Activated naive CD4-positive, alpha-beta T cell treated with anti-CD3 and anti-CD28 coated beads, Interleukin-2, amount 50 U/mL, for 16 hours (primary cell): ENCODE data around the gene IGFBP4.
"Not testable (repeated sequence)": the region's sequence is repeated elsewhere in the genome, so short reads cannot be mapped to it uniquely, and the experiment has no call there.

ENCODE experiments used
- DNase-seq: peaks from one replicate; pipeline ENCODE4 v3.0.0-alpha.2; 2020

Gene IGFBP4

DNA sequence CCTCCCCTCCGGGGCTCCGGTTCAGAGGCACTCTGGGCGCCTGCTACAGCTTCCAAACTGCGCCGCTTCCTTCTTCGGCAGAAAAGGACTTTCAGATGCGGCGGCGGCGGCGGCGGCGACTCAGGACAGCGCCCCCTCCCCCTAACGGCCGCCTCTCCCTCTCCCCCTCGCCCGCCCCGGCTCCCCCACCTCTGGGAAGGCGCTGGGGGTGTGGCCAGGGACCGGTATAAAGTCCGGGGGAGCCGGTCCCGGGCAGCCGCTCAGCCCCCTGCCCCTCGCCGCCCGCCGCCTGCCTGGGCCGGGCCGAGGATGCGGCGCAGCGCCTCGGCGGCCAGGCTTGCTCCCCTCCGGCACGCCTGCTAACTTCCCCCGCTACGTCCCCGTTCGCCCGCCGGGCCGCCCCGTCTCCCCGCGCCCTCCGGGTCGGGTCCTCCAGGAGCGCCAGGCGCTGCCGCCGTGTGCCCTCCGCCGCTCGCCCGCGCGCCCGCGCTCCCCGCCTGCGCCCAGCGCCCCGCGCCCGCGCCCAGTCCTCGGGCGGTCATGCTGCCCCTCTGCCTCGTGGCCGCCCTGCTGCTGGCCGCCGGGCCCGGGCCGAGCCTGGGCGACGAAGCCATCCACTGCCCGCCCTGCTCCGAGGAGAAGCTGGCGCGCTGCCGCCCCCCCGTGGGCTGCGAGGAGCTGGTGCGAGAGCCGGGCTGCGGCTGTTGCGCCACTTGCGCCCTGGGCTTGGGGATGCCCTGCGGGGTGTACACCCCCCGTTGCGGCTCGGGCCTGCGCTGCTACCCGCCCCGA, at the start of gene IGFBP4:
Gene IGFBP4 (plus strand): TSS at position 255 of the 792 bp plus-strand sequence. CDS start 286 bp downstream, at position 541.
- DNase-seq, result peak; percentile 69

DNA sequence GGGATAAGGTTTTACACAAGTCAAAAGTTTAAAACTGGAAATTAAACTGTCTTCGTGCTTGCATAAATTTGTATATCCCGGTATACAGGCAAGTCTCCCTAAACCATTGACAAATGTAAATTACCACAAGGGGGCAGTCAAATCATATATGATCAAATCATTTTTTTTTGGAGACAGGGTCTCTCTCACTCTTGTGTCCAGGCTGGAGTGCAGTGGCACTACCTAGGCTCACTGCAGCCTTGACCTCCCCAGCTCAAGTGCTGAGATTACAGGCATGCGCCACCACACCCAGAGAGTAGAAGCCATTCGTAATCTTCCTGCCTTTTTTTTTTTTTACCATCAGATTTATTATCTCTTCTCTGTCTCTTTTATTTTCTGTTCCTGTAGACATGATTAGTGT, 44.1 kb upstream of the IGFBP4 start:
- DNase-seq, result no peak

DNA sequence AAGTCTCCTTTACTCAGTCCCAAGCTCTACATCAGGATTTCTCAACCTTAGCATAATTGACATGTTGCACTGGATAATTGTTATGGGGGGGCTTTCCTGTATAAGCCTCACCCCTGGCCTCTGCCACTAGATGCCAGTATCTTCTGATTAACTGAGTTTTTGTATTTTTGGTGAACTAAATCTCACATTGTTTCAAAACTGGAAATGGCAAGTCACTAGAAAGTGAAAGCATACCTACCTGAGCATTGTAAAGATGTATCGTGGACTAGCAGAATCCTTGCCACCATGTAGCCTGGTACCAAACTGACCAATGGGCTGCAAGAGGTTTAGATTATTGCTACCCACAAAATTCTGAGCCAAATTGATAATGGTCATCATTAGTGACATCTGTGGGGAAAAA, 40.6 kb upstream of the IGFBP4 start:
- DNase-seq, result no peak

DNA sequence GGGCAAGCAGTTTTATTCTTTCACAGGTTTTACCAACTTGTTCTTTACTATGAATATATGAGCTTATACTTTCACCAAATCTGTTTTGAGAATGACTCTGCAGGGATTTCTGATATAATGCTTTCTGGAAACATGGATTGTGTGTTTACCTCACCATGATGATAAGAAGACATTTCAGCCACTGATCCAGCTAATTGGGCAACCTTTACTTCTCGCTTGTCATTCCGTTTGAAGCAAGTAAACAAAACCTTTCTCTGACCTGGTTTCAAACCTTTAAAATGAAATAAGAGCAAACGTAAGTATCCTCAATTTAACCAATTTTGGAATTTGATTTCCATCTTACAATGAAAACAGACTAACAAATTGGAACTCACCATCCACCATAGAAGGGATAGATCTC, 39.2 kb upstream of the IGFBP4 start:
- DNase-seq, result no peak

DNA sequence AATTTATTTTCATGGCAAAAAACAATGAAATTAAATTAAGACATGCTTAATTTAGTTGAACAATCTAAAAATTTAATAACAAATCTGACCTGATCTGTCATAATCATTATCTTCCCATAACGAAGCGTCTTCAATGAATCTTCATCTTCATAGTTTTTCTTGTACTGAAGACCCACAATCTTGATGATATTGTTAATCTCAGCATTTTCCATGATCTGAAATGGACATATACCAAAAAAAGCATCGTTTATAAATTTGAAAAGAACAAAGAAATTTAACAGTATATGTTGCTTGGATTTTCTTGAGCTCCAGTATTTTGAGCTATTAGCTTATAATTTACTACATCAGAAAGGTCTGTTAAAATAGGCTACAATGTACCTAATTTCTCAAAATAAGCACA, 35.8 kb upstream of the IGFBP4 start:
- DNase-seq, result no peak

DNA sequence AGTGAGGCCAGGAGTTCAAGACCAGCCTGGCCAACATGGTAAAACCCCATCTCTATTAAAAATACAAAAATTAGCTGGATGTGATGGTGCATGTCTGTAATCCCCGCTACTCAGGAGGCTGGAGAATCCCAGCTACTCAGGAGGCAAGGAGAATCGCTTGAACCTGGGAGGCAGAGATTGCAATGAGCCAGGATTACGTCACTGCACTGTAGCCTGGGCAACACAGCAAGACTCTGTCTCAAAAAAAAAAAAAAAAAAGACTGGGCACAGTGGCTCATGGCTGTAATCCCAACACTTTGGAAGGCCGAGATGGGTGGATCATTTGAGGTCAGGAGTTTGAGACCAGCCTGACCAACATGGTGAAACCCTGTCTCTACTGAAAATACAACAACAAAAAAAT, 33.7 kb upstream of the IGFBP4 start:
- DNase-seq, result not testable (repeated sequence)

DNA sequence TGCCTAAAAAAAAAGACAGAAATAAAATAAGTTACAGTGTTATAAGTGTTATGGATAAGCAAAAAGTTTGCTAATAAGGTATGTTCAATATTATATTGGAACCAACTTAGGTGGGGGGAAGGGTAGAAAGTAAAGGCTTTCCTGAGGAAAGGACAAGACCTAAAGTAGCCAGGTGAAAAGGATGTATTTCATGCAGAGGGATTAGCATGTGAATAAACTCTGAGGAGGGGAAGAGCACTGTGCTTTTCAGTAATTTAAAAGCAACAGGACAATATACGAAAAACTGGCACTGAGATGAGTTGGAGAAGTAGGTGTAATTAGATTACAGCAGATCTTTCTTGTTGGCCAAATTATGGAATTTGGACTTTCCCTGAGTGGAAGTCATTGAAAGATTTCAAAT, 33.2 kb upstream of the IGFBP4 start:
- no peak for DNase-seq

DNA sequence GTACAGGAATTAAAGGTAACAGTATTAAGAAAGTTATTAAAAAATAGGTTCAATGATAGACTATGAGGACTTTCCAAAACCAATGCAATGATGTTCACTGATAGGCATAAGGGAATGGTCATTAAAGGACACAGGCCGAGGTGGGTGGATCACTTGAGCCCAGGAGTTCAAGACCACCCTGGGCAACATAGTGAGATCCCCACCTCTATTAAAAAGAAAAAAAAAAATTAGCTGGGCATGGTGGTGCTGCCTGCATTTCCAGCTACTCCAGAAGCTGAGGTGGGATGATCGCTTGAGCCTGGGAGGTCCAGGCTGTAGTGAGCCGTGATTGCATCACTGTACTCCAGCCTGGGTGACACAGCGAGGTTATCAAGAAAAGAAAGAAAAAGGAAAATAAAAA, 31.4 kb upstream of the IGFBP4 start:
- no peak for DNase-seq

DNA sequence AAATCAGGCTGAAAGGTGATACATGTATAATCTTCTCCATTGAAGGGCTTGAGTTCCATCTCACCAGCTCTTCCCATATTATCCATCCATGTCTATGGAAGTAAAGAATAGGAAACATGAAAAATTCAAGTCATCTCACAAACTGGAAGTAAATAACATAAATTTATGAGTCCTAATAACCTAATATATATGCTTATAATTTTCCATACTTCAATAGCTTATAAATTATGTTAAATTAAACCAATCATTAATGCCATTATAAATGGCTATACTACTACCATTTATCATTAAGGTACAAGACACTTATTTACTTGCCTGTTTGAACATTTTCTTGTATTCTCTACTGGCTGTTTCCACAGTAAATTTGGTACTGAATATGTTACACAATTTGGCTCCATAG, 30.4 kb upstream of the IGFBP4 start:
- DNase-seq, result no peak

DNA sequence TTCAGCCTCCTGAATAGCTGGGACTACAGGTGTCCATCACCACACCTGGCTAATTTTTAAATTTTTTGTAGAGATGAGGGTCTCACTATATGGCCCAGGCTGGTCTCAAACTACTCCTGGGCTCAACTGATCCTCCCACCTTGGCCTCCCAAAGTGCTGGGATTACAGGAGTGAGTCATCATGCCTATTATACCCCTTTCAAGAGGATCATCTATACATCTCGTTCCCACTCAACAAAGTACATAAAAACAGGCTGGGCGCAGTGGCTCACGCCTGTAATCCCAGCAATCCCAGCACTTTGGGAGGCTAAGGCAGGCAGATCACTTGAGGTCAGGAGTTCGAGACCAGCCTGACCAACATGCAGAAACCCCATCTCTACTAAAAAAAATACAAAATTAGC, 28.9 kb upstream of the IGFBP4 start:
- not testable (repeated sequence) for DNase-seq

DNA sequence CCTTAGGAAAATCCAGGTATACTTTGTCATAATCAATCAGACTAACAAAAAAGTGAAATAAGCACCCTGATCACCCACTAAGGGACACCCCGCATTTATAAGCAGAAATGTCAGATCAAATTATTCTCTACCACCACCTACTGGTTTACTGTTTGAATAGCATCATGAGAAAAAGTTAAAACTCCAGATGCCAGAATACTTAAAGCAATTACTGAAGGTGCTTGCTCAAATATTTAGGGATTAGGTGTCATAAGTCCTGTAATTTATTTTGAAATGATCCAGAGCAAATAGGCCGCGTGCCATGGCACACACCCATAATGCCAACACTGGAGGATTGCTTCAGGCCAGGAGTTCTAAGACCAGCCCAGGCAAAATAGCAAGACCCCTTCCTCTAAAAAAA, 27.9 kb upstream of the IGFBP4 start:
- DNase-seq, result no peak

DNA sequence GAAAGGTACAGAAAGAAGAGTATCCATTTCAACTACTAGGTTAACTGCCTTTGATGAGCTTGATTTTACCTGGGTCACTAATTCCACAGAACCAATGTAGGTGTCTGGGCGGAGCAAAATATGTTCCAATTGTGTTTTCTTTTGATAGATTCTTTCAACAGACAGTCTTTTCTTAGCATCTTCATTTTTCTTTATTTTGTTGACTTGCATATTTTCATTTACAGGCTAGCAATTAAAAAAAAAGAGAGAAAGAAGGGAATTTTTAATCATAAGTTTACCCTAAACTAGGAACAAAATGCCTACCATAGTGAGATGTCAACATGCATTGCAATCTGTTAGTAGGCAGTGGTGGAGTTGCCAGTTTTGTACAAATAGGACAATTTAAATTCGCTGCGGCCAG, 26.6 kb upstream of the IGFBP4 start:
- no peak for DNase-seq

DNA sequence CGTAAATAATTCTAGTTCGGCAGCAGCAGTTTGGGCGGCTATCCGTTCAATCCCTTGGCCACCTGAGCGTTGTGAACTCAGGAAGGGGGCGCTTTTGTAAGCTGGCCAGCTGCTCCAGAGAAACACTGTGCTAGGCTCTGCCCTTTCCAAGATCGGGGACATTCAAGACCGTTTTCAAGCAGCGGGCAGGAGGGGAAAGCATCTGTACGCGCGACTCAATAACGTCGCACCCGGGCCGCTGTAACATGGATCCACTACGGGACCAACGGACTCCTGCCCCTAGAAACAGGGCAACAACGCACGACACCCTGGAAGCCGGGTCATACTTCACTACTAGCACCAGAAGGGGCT, 26.0 kb upstream of the IGFBP4 start:
- DNase-seq, result no peak

DNA sequence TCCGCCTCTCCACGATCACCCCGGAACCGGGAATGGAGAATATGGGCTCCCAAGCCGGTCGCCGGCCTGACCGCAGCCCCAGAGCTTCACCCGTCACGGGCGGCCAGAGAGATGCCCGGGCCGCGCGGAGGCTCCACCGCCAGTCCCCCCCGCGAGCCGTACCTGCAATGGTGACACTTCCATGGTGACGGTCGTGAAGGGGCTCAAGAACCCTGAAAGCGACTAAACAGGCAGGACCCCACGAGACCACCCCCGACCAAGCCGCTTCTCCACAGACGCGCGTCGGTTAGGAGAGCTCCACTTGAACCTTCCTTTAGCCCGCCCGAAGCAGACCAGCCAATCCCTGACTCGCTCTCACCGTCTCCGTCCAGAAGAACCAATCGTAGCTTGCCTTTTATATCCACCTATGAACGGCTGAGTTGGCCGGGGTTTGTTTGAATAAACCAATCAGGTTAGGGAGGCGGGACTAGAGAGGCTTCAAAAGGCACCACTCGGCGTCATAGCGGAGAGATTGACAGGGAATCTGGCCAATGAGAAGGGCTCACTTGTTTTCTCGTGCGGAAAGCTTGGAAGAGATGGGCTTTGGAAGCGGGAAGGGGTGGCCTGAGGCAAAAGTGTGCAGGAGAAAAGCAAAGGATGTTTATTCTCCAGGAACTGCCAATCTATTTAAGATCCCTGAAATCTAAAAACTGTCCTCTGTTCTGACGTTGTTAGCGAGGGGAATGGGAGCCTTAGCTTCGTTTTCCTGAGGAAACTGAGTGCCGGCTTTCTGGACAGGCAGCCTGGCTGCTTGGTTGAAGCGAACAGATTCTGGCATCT, 25.4 kb upstream of the IGFBP4 start, which contains the start of gene TOP2A:
Gene TOP2A (minus strand): TSS at position 288 of the 819 bp plus-strand sequence. CDS start 105 bp downstream, at position 183.
- peak; percentile 89 for DNase-seq

DNA sequence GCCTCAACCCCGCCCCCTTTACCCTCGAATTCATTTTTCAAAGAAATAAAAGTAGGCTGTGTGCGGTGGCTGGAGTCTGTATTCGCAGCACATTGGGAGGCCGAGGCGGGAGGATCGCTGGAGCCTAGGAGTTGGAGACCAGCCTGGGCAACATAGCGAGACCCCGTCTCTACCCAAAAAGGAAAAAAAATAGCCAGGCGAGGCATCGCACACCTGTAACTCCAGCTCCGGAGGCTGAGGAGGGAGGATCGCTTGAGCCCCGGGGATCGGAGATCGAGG, 24.9 kb upstream of the IGFBP4 start:
- no peak for DNase-seq

DNA sequence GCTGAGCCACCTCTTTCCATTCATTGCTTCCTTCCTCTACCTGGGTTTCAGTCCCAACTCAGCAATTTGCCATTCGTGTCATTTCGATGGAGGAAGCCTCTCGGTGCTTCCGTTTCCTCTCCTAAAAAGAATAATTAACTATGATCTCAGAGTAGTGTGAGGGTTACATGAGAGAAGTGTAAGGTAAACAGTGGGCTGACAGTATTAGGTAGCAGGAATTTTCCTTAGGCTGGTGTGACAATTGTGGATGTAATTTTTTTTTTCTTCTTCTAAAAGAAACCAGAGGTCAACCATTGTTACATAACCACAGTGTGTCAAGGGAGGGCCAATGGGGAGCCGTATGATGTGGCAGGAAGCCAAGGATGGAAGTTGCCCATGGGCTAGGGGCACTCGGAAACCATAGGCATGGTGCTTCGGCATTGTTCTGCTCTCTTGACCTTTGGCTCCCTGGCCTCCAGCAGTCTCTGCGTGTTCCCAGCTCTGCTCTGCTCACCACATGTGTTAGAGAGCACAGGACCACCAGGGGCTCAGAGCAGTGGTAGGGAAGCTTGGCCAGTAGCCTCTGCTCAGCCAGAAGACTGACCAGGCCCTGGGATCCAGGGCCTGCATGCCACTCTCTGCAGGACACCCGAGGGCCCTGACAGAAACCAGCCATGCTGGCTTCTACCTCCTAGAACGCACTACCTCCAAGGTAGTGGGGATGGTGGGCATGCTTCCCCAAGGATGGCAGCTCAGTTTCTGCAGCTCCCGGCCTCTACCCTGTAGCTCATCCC, 23.5 kb upstream of the IGFBP4 start:
- DNase-seq, result no peak

DNA sequence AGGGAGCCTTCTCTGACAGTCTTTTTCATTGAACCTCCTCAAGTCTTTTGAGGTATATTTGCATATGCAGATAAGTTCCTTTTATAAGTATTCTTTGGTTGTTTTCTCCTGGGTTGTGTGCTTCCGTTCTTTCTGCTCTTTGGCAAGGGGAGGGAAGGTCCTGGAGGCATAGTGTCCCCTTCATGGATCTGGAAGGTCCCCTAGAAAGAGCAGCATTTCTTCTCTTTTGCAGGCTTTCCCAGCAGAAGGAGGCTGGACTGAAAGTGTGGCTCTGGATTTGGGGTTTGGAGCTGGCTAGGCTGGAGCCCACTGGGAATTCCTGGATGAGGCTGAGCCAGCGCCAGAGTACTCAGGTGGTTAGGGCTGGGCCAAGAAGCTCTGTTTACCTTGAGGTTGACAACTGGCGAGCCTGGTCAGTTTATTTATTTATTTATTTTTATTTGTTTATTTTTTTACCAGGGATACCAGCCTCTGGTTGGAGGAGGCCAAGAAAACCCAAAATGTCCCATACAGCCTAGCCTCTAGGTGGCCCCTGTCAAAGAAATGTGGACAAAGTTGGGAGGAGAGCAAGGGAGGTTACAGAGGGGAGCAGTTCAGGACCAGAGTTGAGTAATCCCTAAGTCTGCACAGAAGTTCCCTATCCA, 20.1 kb upstream of the IGFBP4 start:
- no peak for DNase-seq

DNA sequence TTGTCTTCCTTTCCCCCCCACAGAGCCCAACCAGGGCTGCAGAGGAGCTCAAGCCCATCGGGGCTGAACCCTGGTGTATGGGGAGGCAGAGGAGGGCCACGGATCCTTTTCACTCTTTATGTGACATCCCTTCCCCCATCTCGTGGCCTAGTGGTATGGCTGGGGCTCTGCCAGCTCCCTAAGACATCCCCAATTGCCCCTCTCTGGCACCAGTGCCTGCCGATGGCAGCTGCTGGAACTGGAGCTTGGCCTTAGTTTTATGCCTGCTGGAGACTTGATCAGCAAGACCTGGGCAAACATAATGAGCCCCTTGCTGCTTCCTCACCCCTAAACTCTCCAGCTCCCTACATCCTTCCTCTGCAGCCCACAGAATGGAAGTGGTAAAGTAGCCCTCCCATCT, 17.5 kb upstream of the IGFBP4 start:
- DNase-seq, result no peak

DNA sequence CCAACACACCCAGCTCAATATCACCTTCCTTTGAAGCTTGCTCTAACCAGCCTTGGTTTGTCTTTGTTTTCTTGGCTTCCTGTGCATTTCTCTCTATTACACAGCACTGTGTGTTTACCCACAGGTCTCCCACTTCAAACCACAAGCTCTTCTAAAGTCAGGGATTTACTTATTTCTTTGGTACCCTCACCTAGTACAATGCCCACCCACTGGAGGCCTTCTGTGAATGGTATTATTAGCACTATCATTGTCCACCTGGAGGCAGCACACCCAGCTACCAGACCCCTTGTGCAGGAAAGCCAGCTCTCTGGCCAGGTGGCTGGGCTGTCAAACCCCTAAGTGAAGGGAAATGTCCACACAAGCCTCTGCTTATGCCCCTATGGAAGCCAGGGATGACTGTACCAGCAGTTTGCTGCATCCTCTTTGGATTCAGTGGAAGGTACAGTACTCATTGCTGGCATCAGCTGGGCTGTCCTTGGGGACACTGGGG, 16.2 kb upstream of the IGFBP4 start:
- no peak for DNase-seq

DNA sequence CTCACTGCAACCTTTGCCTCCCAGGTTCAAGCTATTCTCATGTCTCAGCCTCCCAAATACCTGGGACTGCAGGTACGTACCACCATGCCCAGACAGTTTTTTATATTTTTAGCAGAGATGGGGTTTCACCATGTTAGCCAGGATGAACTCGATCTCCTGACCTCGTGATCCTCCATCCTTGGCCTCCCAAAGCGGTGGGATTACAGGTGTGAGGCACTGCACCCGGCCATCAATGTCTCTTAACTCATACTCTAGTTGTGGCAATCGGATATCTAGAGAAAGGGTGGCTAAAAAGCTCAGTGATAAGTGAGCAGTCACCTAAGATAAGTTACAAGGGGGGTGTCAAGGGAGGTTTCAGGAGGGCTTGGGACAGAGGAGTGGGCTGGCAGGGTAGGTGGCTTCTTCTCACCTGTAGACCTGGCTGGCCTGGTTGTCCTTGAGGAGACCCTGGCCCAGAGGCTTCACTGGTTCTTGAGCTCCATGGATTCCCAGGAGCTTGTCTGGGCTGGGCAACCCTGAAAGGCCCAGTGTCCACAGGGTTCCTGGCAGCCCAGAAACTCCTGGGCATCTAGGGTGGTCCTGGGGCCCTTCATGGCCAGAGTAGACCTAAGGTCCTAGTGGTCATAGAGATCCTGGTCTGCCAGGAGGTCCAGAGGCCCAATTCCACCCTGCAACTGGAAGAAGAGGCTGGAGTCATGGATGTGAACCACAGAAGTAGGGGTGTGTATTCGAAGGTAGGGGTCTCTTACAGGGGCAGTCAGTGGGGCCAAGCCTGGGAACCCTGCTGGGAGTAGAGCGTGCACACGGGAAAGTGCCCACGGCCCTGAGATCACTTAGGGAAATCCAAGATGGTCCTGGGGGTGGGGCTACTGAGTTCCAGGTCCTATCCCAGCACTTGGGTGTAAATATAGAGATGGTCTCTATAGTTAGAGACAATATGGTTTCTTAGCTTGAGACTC, 12.7 kb upstream of the IGFBP4 start:
- DNase-seq, result no peak

DNA sequence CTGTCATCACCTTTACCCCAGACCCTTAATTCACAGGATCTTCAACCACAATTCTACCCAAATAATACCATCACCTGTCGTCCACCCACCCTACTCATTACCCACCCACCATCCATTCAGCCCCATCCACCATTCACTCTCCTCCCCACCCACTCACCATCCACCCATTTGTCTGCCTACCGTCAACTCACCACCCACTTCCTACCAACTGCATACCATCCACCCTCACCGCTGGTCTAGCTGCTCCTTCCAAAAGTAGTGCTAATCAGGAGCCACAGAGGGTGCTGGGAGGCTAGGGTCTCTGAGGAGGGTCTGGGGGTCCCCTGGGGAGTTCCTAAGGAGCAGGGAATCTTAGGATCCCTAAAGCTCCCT, 12.0 kb upstream of the IGFBP4 start:
- no peak for DNase-seq
